K562 (cell line): Measurements from ENCODE around the gene USP2. TPM values are rescaled to one million over a fixed set of nuclear protein-coding genes. Genes with fewer than 3 reads are reported as not detected.

Experiments used
- BRF1 ChIP-seq: IDR thresholded peaks from 3 replicates; pipeline ENCODE4 v1.6.1; 2011; ENCODE audit warnings: borderline replicate concordance, mild to moderate bottlenecking; ENCODE audit not compliant: insufficient read length; ENCODE audit errors: extremely low read depth
- CBX5 ChIP-seq: IDR thresholded peaks from 2 replicates; pipeline ENCODE4 v1.6.1; 2014; ENCODE audit warnings: low read depth, borderline replicate concordance
- FOXJ2 ChIP-seq: fragments of 200-800 bp; sonication (Bioruptor generic); IDR thresholded peaks from 2 replicates; pipeline ENCODE4 v1.6.1; 2016; ENCODE audit warnings: missing genetic modification characterization, missing compliant biosample characterization
- GABPB2 ChIP-seq: fragments of 250-450 bp; sonication (Bioruptor Pico); conservative IDR thresholded peaks from 2 replicates; pipeline ENCODE4 v1.5.1; 2021; ENCODE audit warnings: mild to moderate bottlenecking
- HCFC1 ChIP-seq: IDR thresholded peaks from 2 replicates; pipeline ENCODE4 v1.6.1; 2012; ENCODE audit warnings: low read depth, low read length, improper control_type of control experiment
- HDAC1 ChIP-seq, 2 experiments: fragments of 450-650 bp; IDR thresholded peaks; 2 replicates each; pipeline ENCODE4 v1.6.1; 2016 to 2017; ENCODE audit warnings: inconsistent platforms in 1 of 2, mild to moderate bottlenecking in 1 of 2, moderate library complexity in 1 of 2
- HMG20A ChIP-seq: fragments of 450-650 bp; formaldehyde crosslinking; conservative IDR thresholded peaks from 2 replicates; pipeline ENCODE4 v1.4.0; 2020; ENCODE audit warnings: mild to moderate bottlenecking, mixed read lengths
- KAT2B ChIP-seq: IDR thresholded peaks from one replicate; pipeline ENCODE4 v1.6.1; 2012; ENCODE audit warnings: low read depth, mild to moderate bottlenecking, control low read depth, inconsistent platforms, low read length, moderate library complexity
- KDM5B ChIP-seq: fragments of 200-600 bp; sonication (generic); IDR thresholded peaks from 2 replicates; pipeline ENCODE4 v1.6.1; 2012; ENCODE audit warnings: low read depth, mild to moderate bottlenecking, moderate library complexity, low read length, control low read depth, inconsistent platforms; ENCODE audit not compliant: insufficient replicate concordance
- LCOR ChIP-seq: sonication (generic); formaldehyde crosslinking; IDR thresholded peaks from 2 replicates; pipeline ENCODE4 v1.8.0; 2022; ENCODE audit warnings: mild to moderate bottlenecking, missing genetic modification reagents
- LEF1 ChIP-seq: fragments of 450-650 bp; IDR thresholded peaks from 2 replicates; pipeline ENCODE4 v1.6.1; 2016; ENCODE audit warnings: mild to moderate bottlenecking
- MYNN ChIP-seq, 2 experiments: sonication (generic); formaldehyde crosslinking in 1 of 2; IDR thresholded peaks; 2 replicates each; pipeline versions ENCODE4 v1.5.0 to v1.6.1; 2016 to 2020; ENCODE audit warnings: antibody characterized with exemption in 1 of 2, missing genetic modification reagents in 1 of 2
- NCOA2 ChIP-seq, 2 experiments: fragments of 450-650 bp; IDR thresholded peaks; 2 replicates each; pipeline ENCODE4 v1.6.1; 2018; ENCODE audit warnings: mild to moderate bottlenecking in 2 of 2, moderate library complexity in 1 of 2; ENCODE audit not compliant: partially characterized antibody in 2 of 2
- POLR2A ChIP-seq: fragments of 450-650 bp; conservative IDR thresholded peaks from 2 replicates; pipeline ENCODE4 v1.6.1; 2016
- PTBP1 ChIP-seq: fragments of 200-400 bp; formaldehyde crosslinking; IDR thresholded peaks from 2 replicates; pipeline ENCODE4 v1.6.1; 2017; ENCODE audit warnings: low read depth, low read length
- RBM15 ChIP-seq: fragments of 200-400 bp; formaldehyde crosslinking; IDR thresholded peaks from 2 replicates; pipeline ENCODE4 v1.6.1; 2018; ENCODE audit warnings: mild to moderate bottlenecking, low read length, moderate library complexity; ENCODE audit not compliant: insufficient read depth
- SNIP1 ChIP-seq: fragments of 450-650 bp; IDR thresholded peaks from 2 replicates; pipeline ENCODE4 v1.7.1; 2017; ENCODE audit warnings: low read depth, mild to moderate bottlenecking
- SRF ChIP-seq, 2 experiments: fragments of 250-450, 450-650 bp in 1 of 2; sonication (Bioruptor Pico) in 1 of 2; sonication (generic) in 1 of 2; formaldehyde crosslinking; IDR thresholded peaks; 2 replicates each; pipeline versions ENCODE4 v1.5.0 to v1.5.1; 2020 to 2022; ENCODE audit warnings: mild to moderate bottlenecking in 1 of 2, missing genetic modification reagents in 1 of 2
- ZNF347 ChIP-seq: fragments of 450-650 bp; formaldehyde crosslinking; IDR thresholded peaks from 2 replicates; pipeline ENCODE4 v1.4.0; 2020; ENCODE audit warnings: low read depth, mild to moderate bottlenecking, moderate library complexity
- polyA plus RNA-seq, 8 experiments: library from polyadenylated mRNA; depleted of rRNA in 4 of 8; stranded (reverse) in 5 of 8; unstranded in 3 of 8; fragments of >200 nt; fragmentation: Nextera tagmentation in 2 of 8; fragmentation: Illumina TruSeq in 1 of 8; extraction: Ambion mirVana in 2 of 8; extraction: Trizol in 1 of 8; gene quantifications; 2 replicates each; pipeline versions ENCODE4 v1.2.1 to v1.2.3, GENCODE V29; 2011 to 2014; ENCODE audit warnings: inconsistent platforms in 1 of 8, missing spikeins in 1 of 8
- total RNA-seq, 7 experiments: library from RNA; depleted of rRNA in 6 of 7; stranded (reverse); fragments of >200 nt in 6 of 7; fragmentation: Illumina TruSeq in 2 of 7; extraction: Trizol in 2 of 7; gene quantifications; 2 replicates each; pipeline versions ENCODE4 v1.2.1 to v1.2.3, GENCODE V29; 2011 to 2021; ENCODE audit warnings: low replicate concordance in 1 of 7
- TF ChIP-seq, protein P1 (sequence below): fragments of 250-450 bp; sonication (Bioruptor Pico); IDR thresholded peaks from 2 replicates; pipeline ENCODE4 v1.5.0; 2020; ENCODE audit warnings: mild to moderate bottlenecking
- TF ChIP-seq, protein P2 (sequence below), 2 experiments: fragments of 150-350 bp in 1 of 2; IDR thresholded peaks; 2 replicates each; pipeline ENCODE4 v1.6.1; 2012 to 2016; ENCODE audit warnings: low read depth in 2 of 2, low read length in 2 of 2, mild to moderate bottlenecking in 1 of 2, moderate library complexity in 1 of 2
- TF ChIP-seq, protein P3 (sequence below): fragments of 450-650 bp; formaldehyde crosslinking; IDR thresholded peaks from 2 replicates; pipeline ENCODE4 v1.4.0; 2022; ENCODE audit warnings: missing genetic modification characterization

Gene USP2
- total and polyA plus RNA-seq, 9 of the 15 experiments (the other 6 are each of a cell fraction or from before 2014, with no cell fraction given): 2.8 to 16.9 (median 3.9) TPM

DNA sequence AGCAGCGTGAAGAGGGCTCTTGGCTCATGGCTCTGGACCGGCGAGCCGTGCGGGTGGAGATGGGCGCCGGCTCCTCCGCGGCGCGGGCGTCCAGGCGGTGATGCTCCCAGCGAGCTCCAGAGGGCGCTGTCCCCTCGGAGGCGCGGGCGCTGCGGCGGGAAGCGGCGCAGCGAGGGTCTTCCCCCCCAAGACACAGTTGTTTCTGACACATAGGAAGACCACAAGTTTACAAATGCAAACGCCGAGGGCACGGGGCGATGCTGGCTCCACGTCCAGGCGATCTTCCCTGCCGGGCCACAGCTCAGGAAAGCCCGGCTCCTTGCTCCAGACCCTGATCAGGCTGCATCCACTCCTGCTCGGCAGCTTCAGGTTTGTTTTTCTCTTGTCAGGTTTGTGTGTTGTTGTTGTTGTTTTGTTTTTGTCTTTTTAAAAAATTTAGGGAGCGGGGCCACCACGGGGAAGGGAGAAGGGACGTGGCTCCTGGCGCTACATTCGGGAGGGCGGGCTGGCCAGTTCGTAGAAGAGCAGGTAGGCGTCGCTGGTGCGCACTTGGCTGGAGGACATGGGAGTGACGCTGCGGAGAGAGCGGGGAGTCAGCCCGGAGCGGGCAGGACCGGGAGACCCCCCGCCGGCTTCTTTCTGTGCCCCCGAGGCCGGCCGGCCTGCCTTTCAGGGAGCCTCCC is 25.0 kb downstream of the USP2 start (continued):
- TF ChIP-seq, protein P1, sequence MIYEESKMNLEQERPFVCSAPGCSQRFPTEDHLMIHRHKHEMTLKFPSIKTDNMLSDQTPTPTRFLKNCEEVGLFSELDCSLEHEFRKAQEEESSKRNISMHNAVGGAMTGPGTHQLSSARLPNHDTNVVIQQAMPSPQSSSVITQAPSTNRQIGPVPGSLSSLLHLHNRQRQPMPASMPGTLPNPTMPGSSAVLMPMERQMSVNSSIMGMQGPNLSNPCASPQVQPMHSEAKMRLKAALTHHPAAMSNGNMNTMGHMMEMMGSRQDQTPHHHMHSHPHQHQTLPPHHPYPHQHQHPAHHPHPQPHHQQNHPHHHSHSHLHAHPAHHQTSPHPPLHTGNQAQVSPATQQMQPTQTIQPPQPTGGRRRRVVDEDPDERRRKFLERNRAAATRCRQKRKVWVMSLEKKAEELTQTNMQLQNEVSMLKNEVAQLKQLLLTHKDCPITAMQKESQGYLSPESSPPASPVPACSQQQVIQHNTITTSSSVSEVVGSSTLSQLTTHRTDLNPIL (CRISPR knock-in tag): no peak
- no peak for TF ChIP-seq FOXJ2 (tag)
- TF ChIP-seq CBX5: no peak
- no peak for TF ChIP-seq GABPB2 (CRISPR knock-in tag)
- TF ChIP-seq, protein P2, sequence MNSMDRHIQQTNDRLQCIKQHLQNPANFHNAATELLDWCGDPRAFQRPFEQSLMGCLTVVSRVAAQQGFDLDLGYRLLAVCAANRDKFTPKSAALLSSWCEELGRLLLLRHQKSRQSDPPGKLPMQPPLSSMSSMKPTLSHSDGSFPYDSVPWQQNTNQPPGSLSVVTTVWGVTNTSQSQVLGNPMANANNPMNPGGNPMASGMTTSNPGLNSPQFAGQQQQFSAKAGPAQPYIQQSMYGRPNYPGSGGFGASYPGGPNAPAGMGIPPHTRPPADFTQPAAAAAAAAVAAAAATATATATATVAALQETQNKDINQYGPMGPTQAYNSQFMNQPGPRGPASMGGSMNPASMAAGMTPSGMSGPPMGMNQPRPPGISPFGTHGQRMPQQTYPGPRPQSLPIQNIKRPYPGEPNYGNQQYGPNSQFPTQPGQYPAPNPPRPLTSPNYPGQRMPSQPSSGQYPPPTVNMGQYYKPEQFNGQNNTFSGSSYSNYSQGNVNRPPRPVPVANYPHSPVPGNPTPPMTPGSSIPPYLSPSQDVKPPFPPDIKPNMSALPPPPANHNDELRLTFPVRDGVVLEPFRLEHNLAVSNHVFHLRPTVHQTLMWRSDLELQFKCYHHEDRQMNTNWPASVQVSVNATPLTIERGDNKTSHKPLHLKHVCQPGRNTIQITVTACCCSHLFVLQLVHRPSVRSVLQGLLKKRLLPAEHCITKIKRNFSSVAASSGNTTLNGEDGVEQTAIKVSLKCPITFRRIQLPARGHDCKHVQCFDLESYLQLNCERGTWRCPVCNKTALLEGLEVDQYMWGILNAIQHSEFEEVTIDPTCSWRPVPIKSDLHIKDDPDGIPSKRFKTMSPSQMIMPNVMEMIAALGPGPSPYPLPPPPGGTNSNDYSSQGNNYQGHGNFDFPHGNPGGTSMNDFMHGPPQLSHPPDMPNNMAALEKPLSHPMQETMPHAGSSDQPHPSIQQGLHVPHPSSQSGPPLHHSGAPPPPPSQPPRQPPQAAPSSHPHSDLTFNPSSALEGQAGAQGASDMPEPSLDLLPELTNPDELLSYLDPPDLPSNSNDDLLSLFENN (IDR thresholded peaks at IDR 0.05; ENCODE audit: low read depth in 2 of 2, low read length in 2 of 2): no peak
- 0 out of 2 replicates have a peak, but pooled peaks have one; percentile 7 for TF ChIP-seq MYNN (IDR thresholded peaks at IDR 0.05)
- no peak for TF ChIP-seq MYNN (CRISPR knock-in tag; IDR thresholded peaks at IDR 0.05)
- TF ChIP-seq LEF1: no peak
- TF ChIP-seq SNIP1: no peak
- TF ChIP-seq HDAC1 (IDR thresholded peaks at IDR 0.05): no peak; a peak in 1 of 4 replicates
- no peak for TF ChIP-seq HMG20A (CRISPR knock-in tag)
- TF ChIP-seq ZNF347 (CRISPR knock-in tag): no peak
- no peak for TF ChIP-seq SRF (CRISPR knock-in tag; IDR thresholded peaks at IDR 0.05)
- no peak for TF ChIP-seq HCFC1
- no peak for TF ChIP-seq BRF1
- TF ChIP-seq, protein P3, sequence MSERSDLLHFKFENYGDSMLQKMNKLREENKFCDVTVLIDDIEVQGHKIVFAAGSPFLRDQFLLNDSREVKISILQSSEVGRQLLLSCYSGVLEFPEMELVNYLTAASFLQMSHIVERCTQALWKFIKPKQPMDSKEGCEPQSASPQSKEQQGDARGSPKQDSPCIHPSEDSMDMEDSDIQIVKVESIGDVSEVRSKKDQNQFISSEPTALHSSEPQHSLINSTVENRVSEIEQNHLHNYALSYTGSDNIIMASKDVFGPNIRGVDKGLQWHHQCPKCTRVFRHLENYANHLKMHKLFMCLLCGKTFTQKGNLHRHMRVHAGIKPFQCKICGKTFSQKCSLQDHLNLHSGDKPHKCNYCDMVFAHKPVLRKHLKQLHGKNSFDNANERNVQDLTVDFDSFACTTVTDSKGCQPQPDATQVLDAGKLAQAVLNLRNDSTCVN (CRISPR knock-in tag): 0 out of 2 replicates have a peak, but pooled peaks have one; percentile 50
- TF ChIP-seq POLR2A: no peak
- 0 out of 2 replicates have a peak, but pooled peaks have one; percentile 32 for TF ChIP-seq LCOR (CRISPR knock-in tag)
- TF ChIP-seq KAT2B: no peak
- no peak for TF ChIP-seq PTBP1
- TF ChIP-seq KDM5B: no peak
- TF ChIP-seq RBM15: no peak
- TF ChIP-seq NCOA2 (IDR thresholded peaks at IDR 0.05; ENCODE audit: partially characterized antibody in 2 of 2): no peak
